Dermis microvascular lymphatic vessel endothelial cell (primary cell): ENCODE results near the gene P2RY2. TPM values are rescaled to one million over a fixed set of nuclear protein-coding genes. Genes with fewer than 3 reads are reported as not detected.
A peak's percentile ranks its signal among the peaks of the same experiment; 100 is the strongest.
"Not testable (repeated sequence)": the region's sequence is repeated elsewhere in the genome, so short reads cannot be mapped to it uniquely, and the experiment has no call there.

Source experiments
- DNase-seq, 2 donors: peaks; one replicate each; pipeline versions ENCODE4 v3.0.0 to v3.0.0-alpha.2; 2010; ENCODE audit warnings: low read depth in 2 of 2
- total RNA-seq: library from RNA; depleted of rRNA; stranded (reverse); fragments of >200 nt; gene quantifications from 2 replicates; pipeline ENCODE4 v1.2.1, GENCODE V29; 2014

Gene P2RY2
- total RNA-seq, 1 donor from 2014 or later, result 0.64 TPM

DNA sequence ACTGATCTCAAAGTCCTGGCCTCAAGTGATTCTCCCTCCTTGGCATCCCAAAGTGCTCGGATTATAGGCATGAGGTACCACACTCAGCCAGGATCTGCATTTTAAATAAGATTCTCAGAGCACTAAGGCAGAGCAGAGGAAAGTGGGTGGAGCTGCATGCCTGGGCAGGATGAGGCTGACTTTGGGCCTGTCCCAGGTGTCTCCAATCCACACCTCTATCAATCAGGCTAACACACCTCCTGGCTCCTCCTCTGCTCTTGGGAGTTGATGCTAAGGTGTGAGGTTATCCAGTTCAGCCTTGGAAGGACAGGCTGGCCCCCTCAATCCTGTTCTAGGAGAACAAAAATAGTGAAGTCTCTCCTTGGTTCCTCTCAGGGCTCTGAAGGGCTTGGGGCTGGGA is 30.2 kb upstream of the P2RY2 start:
- no peak for DNase-seq

DNA sequence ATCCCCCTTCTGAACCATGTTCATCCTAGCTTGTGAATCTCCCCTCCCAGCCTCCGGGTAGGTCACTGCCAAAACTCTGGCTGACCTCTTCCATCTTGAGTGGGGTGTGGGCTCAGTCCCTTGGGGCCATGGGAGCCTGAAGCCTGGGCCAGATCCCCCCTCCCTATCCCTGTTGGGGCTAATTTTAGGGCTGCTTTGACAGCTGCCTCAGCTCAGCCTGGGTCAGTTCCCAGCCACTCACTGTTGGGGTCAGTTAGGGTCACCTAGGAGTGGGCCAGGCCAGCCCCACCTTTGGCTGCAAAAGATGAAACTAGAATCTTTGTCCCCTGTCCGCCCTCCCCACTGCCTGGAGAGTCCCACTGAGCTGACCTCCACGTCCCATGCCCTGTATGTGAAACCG is 29.8 kb upstream of the P2RY2 start:
- DNase-seq, result no peak

DNA sequence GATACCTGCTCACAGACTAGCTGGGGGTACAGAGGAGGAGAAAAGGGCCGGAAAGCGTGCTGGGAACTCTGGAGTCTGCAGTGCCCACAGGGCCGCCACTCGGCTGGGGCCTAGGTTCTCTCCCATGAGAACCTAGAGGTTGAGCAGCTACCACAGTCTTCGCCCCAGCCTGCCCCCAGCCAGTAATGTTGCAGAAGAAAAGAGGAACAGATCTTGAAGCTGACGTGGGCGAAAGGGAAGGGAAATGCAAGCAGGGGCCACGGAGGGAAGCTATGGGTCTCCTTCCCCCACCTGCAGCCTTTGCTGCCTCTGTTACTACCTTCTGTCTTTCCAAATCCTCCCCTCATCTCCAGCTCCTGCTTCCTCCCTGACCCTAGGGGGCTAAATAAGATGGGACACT is 28.8 kb upstream of the P2RY2 start:
- DNase-seq, result no peak

DNA sequence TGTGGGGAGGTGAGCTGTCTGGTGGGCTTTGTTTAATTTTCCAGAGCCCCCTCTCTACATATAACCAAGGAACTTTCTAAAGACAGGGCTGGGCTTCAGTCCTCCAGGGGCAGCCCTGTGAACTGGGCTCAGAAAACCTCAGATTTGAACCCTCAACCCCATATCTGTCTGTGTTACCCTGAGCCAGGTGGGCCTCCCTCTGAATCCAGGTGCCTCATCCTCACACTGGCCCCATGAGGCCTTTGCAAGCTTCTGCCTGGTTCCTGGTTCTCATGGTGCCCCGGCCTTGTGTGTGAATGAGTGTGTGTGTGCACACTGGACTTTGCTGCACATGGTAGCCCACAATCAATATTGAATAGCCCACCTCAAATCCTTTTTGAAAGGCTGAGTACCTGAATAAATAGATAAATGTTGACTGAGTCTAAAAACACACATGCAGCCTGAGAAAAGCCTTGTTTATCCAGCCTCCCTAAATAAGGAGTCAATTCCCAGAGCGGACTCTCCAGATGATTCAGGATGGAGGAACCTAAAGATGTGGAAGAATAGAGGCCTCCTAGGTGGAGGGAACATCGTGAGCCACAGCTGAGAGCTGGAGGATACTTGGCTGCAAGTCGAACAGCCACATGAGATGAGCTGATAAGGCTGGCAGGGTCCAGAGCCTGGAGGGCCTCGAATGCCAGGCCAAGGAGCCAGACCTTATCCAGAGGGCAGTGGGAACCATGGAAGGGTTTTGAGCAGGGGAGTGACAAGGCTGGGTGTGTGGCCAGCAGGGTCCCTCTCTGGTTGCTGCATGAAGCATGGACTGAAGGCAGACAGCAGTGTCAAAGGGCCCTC is 28.1 kb upstream of the P2RY2 start:
- no peak for DNase-seq

DNA sequence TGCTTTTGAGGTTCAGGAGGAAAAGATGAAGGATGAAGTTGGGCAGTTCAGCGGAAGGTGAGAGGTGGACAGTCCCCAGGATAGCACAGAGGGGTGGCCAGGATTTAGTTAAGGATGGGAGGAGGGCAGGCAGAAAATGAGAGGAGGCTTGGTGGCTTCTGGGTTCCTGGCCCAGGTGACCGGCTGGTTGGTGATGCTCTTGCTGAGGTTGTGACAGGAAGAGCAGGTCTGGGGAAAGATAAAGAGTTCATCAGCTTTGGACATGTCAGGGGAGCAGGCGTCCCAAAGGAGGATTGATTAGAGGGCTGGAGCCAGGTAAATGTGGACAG is 27.6 kb upstream of the P2RY2 start:
- no peak for DNase-seq

DNA sequence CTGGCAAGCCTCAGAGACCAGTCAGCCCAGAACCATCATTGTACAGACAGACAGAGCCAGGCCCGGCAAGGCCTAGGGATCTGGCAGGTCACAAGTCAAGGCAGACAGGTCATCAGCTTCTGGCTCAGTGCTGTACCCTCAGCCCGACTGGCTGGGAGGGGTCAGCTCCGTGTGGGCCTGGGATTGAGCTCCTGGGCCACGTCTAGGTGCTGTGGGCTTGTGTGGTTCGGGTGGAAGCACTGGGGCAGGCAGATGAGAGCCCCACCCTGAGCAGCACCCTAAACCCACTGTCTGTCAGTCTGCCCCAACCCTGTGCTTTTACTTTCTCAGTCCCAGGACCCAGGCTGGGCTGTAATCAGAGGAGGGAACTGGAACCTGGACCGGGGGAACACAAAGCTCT is 26.9 kb upstream of the P2RY2 start:
- no peak for DNase-seq

DNA sequence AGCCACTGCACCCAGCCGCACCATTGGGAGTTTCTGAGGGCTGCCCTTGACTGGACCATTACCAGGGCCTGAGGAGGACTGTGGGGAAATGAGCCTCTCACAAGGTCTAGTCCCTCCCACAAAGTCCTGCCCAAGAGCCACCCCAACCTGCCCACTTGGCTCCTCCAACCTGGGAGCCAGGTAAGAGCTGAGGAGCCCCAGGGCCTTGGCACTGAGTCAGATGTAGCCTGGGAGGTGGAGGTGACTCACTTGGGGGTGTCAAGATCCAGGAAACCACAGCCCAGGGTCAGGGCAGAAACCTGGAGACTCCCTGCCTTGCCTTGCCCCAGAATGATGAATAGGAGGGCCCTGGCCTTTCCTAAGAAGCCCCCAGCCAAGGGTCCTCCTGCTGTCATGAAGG is 25.8 kb upstream of the P2RY2 start:
- DNase-seq, result no peak

DNA sequence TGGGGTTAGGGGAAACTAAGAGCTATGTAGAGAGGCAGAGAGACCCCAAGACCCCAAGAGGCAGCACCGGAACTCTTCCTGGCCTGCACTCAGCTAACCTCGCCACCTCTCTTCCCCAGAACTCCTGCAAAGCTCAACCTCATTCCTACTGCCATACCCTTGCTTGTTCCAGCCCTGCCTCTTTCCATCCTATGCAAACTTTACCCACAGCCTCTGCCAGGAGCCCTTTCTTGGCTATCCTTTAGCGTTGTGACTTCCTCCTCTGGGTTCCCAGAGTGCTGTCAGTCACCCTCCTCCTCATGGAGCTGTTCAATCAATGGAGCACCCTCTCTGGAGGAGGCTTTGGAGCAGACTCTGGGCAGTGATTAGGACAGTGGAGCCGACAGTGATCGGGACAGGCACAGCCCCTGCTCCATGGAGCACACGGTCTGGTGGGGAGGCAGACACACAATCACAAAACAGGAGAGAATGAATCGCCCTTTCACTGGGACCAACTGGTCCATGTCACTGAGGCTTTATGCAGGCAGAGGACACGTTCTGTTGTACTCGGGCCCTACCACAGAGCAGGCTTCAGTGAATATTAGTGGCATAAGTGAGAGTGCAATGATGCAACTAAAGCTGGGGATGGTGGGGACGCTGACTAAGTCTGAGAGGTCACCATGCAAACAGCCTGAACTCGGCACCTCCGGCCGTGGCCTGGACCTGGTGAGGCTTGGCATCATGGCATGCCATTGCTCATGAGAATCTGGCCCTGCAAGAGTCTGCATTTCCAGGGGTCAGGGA is 24.6 kb upstream of the P2RY2 start:
- no peak for DNase-seq

DNA sequence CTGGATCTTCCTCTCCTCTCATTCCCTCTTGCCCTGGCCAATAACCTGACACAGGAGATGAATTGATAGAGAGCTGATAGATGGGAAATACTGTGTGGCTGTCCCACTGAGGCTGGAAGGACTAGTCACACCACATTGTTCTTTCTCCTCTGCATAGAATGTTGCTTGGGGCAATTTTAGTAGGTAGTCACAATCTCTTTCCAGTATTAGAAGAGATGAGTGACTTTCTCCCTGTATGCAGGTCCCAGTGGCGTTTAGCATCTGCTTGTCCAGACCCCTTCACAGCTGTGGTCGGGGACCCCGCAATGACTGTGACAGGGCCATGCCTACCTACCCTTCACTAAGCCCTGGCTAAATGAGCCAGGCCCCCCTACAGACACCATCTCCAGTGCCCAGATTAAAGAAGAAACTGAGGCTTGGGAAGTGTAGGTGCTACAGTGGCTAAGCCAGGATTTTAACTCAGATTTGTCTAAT is 24.0 kb upstream of the P2RY2 start:
- DNase-seq, result no peak

DNA sequence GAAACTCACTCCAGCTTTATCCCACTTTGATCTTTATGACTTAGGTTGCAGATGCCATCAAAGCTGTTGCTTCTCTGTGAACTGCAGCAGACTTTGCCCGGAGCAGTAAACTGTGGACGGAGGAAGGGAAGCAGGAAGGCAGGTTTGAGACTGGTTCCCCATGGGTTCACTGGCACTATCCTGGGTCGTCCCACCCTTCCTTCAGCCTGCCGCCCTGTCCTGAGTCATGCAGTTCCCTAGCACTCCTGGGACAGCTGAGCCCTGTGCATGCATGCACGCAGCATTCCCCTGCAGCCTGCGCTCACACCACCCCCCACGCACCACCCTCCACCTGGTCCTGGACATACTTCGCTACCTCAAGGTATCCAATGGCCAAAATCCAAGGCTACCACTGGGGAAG is 23.5 kb upstream of the P2RY2 start:
- DNase-seq, result no peak

DNA sequence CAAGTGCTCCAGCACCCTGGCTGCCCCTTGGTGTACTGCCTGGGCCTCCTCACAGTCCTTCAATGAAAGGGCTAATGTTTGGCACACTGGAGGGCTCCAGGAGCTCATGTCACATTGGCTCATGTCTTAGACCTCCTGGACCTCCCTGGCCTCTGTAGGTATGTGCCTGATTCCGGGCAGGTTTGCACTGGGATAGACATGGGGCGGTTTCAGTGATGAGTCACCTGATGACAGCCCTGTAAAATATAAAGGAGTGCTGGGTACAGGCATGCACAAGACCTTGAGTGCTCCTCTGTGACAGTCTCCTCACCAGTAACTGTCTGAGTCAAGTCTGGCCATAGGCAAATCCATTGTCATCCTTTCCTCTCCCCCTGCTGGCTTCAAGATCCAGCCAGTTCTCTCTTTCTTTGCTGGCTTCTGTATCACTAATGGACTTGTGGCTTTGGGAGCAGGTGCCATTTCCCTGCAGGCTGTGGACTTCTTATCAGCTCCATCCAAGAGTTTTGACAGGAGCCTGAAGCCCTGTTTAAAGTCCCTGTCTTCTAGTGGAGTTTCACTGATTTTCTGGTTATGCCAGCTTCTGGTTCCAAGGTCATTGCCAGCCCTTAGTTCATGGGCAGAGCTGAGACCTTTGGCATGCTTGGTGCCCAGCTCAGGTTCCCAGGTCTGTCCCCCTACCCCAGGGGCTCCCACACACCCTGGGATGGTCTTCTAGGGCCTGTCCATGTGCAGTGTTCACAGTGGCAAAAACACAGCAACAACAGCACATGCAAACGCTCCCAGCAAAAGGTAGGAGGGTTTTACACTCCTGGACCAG is 22.7 kb upstream of the P2RY2 start:
- no peak for DNase-seq

DNA sequence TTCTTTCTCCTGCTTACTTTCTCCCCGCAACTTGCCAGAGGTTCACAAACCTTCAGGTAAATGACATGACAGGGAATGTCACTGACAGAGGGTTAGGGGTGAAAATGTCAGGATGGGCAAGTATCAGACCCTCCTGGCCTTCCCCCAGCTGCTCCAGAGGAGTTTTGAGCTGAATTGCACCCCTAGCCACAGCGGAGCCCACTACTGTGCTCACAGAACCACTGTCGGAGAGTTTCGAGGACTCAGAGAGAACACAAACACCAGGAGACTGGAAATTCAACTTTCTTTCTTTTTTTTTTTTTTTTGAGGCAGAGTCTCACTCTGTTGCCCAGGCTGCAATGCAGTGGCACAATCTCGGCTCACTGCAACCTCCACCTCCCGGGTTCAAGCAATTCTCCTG is 21.5 kb upstream of the P2RY2 start:
- DNase-seq, result no peak

DNA sequence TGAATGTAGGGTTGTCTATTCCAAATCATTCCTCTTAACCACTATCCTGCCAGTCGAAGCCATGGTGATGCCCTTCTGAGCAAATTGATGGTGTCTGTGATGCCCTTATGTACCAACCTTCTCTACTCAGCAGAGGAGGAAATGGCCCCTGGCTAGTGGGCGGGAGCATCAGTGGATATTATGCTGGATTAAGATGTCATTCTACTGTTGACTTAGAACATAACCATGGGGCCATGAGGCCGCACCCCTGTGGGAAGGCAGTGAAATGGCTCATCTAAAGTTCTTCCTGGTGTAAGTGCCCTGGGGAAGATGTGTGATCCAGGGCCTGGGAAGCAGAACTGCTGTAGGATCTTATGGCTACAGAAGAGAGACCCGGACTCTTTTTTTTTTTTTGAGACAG is 20.7 kb upstream of the P2RY2 start:
- no peak for DNase-seq

DNA sequence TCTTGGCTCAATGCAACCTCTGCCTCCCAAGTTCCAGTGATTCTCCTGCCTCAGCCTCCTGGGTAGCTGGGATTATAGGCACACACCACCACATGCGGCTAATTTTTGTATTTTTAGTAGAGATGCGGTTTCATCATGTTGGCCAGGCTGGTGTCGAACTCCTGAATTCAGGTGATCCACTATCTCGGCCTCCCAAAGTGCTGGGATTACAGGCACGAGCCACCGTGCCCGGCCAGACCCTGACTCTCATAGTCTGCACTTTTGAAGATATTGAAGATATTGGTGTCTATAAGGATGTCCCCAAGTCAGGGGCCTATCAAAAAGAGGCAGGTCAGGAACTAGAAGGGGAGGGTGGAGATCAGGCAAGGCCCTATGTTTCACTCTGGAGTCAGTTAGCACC is 20.3 kb upstream of the P2RY2 start:
- DNase-seq, result not testable (repeated sequence)

DNA sequence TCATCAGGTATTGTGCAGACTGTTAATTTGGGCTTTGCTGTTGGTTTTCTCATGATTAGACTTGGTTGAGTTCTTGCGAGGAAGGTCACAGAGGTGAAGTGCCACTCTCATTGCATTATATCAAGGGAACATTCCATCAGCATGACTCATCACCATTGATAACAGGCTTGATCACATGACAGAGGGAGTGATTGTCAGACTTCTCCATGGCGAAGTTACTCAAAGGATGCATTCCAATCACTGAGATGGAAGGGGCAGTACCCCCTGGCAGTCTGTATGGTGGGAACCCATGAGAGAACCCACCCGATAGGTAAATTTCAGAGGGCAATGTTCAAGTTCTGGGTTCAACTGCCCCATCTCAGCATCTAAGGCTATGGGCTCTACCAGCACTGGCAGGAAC is 19.4 kb upstream of the P2RY2 start:
- DNase-seq, result peak; percentile 21 to 77

DNA sequence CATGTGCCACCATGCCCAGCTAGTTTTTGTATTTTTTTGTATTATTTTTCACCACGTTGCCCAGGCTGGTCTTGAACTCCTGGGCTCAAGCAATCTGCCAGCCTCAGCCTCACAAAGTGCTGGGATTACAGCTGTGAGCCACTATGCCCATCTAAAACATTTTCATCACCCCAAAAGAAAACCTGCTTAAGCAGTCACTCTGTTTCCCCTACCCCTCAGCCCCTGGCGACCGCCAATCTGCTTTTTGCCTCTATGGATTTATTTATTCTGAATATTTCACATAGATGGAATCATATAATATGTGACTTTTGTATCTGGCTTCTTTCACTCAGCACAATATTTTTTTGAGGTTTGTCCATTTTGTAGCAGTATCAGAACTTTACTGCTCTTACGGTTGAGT is 18.6 kb upstream of the P2RY2 start:
- no peak for DNase-seq

DNA sequence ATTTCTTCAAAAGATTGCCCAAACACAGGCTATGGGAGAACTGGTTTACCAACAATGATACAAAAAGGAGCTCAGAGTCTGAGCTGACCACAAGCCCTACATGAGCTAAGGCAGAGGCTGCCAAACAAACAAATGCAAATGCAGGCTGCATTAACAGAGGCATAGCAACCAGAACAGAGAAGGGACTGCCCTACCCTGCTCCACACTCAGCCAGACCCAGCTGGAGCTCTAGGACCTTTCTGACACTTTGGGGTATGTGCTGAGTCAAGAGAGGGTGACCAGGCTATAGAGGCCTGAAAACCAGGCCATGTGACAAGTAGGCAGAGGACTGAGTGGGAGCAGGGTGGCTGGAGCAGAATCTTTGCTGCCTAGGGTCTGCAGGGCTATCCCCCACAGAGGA is 17.8 kb upstream of the P2RY2 start:
- no peak for DNase-seq

DNA sequence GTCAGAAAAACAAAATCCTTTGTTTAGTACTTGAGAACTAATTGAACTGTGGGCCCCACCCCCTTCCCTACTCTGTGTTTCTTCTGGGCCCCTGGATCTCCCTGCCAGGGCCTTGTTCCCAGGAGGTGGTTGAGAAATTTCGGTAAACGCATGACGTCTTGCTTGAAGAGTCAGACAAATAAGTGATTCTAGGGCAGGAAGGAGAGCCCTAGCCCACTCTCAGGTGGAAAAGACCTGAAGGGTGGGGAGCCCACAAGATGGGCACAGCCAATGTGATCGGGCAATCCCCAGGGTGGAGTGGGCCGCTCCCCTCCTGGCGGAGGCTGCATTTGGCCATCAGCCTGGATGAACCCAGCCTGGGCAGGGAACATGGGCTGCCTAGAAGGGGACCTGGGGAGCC is 16.8 kb upstream of the P2RY2 start:
- no peak for DNase-seq

DNA sequence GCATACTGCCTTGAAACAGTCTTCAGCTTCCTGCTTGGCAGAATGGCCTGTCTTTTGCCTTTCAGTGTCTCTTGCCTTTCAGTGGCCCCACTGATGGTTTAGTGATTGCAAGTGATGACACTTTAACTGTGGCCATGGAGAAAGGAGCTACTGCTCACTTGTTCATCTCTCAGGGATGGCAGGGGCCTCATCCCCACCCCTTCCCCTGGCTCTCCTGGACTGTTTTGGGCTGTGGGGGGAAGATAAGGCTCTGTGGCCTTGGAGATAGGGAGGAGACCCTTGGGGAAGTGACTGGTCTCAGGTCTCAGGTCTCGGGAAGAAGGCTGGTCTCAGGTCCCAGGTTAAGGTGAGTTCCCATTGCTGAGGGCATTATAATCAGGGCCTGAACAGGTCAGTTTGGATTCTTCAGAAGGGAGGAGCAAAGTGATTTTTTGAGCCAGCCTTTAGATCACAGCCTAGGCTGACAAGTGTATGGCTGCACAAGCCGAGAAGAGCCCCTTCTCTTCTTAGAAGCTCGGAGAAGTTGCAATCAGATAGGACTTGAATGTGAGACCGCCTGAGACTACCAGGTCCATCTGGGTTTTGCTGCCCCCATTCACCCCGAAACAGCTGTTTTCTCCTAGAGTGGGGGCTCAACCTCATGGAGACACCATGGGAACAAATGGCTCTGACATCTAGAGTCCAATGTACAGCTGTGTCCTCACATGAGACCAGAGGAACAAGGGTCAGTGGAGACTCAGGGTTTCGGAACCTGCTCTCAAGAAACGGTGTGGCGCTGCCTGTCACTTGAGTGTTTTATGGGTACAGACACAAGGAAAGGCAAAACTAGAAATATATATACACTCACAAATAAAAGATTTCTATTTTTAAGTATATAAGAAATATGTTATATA is 15.9 kb upstream of the P2RY2 start:
- DNase-seq, result no peak

DNA sequence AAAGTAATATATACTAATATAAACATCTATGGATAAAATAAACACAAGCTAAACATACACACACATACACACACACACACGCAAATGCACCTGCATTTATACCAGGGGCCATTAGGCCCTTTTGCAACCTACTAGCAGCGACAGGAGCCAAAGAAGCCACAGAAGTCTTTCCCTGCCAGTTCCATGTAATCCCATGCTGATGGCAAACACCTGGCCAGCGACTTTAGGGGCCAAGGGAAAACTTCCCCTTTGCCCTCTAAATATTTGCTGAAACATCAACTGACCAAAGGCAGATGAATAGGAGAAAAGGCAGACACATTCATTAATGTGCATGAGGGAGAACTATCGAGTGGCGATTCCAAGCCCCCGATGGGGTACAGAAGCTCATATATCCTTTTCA is 14.8 kb upstream of the P2RY2 start:
- no peak for DNase-seq

DNA sequence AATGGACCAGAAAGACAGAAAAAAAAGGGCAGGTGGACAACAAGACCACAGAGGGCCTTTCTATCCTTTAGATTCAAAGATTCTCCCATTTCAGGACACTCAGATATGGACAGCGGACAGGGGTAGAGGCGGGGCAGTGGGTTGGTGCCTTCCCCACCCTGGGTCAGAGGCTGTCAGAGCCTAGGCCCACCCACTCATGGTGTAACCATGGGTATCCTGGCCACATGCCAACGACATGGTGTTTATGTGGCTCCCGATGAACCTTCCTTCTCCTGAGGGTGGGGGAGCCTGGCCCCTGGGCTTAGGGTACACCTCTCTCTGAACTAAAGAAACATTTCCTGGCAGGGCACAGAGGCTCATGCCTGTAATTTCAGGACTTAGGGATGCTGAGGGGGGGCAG is 14.3 kb upstream of the P2RY2 start:
- DNase-seq, result no peak
